Measurements from ENCODE around the gene KIF1C. TPM values are rescaled to one million over a fixed set of nuclear protein-coding genes. Genes with fewer than 3 reads are reported as not detected.
"Not testable (repeated sequence)": the region's sequence is repeated elsewhere in the genome, so short reads cannot be mapped to it uniquely, and the experiment has no call there.

Gene KIF1C
- total and polyA plus RNA-seq, 8 donors: 48.9 to 239 (median 68.5) TPM

DNA sequence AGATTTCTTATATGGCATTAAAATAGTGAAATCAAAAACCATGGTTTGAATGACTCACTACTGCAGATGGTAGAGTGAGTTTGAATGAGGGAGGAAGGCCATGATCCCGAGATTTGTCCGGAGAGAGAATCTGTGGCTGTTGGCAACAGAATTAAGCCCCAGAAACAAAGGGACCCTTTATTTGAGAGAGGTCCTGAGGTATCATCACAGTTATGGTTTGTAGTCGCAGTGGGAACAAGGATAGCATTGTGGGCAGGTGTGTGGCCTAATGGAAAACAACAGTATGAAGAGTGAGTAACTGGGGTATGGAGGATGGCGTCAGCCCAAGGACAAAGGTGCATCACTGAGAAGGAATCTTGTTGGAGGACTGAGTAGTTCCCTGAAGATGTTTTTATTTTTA is 72.0 kb downstream of the KIF1C start:
- ATAC-seq (no peak), DNase-seq (no peak)
- TF ChIP-seq, protein P1, sequence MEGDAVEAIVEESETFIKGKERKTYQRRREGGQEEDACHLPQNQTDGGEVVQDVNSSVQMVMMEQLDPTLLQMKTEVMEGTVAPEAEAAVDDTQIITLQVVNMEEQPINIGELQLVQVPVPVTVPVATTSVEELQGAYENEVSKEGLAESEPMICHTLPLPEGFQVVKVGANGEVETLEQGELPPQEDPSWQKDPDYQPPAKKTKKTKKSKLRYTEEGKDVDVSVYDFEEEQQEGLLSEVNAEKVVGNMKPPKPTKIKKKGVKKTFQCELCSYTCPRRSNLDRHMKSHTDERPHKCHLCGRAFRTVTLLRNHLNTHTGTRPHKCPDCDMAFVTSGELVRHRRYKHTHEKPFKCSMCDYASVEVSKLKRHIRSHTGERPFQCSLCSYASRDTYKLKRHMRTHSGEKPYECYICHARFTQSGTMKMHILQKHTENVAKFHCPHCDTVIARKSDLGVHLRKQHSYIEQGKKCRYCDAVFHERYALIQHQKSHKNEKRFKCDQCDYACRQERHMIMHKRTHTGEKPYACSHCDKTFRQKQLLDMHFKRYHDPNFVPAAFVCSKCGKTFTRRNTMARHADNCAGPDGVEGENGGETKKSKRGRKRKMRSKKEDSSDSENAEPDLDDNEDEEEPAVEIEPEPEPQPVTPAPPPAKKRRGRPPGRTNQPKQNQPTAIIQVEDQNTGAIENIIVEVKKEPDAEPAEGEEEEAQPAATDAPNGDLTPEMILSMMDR (IDR thresholded peaks at IDR 0.05): no peak
- H3K27ac ChIP-seq: no peak overlapping the region
- no peaks in the 10 kb centered on the region for H3K27me3 ChIP-seq
- no peaks in the 10 kb centered on the region for H3K9me3 ChIP-seq
- no peaks in the 10 kb centered on the region for H3K4me1 ChIP-seq
- no peak overlapping the region for H3K4me3 ChIP-seq
- H3K36me3 ChIP-seq: no peaks in the 10 kb centered on the region
- intact Hi-C loops (cut with DNase I): loop anchor here in 1 of 2 donors (10.0 kb wide), 1 partner anchor 85 kb away; the partner anchor contains the start of gene CAMTA2

DNA sequence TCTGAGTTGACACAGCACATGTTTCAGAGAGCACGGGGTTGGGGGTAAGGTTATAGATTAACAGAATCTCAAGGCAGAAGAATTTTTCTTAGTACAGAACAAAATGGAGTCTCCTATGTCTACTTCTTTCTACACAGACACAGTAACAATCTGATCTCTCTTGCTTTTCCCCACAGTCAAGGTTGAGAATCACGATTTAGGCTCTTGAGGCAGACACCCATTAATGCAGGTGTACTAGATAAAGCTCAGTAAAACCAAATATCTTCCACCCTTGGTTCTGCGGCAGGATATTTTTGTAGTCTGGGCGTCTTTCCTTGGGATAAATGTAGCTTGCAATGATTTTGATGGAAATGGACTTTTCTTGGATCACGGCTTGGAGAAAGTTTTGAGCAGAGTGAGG is 77.7 kb downstream of the KIF1C start:
- DNase-seq; H3K27me3 ChIP-seq; ATAC-seq; intact Hi-C loops (cut with DNase I); H3K4me3 ChIP-seq; H3K9me3 ChIP-seq; H3K27ac ChIP-seq; H3K36me3 ChIP-seq: not testable (repeated sequence)
- H3K4me1 ChIP-seq: peaks cover 9 to 17% of the 10 kb centered on the region in 2 donors

DNA sequence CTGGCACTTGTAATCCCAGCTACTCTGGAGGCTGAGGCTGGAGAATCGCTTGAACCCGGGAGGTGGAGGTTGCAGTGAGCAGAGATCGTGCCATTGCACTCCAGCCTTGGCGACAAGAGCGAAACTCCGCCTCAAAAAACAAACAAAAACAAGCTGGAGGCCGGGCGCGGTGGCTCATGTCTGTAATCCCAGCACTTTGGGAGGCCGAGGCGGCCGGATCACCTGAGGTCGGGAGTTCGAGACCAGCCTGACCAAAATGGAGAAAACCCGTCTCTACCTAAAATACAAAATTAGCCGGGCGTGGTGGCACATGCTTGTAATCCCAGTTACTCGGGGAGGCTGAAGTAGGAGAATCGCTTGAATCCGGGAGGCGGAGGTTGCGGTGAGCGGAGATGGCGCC is 79.5 kb downstream of the KIF1C start:
- Histone ChIP-seq H3K27ac (peak overlapping the region in 1 of 2 donors; percentile 83), H3K4me3 (peak overlapping the region in 1 of 2 donors; percentile 72), H3K4me1 (peaks cover 9 to 17% of the 10 kb centered on the region in 2 donors)
- intact Hi-C loops (cut with DNase I); ATAC-seq; H3K9me3 ChIP-seq; H3K36me3 ChIP-seq; DNase-seq; H3K27me3 ChIP-seq: not testable (repeated sequence)

DNA sequence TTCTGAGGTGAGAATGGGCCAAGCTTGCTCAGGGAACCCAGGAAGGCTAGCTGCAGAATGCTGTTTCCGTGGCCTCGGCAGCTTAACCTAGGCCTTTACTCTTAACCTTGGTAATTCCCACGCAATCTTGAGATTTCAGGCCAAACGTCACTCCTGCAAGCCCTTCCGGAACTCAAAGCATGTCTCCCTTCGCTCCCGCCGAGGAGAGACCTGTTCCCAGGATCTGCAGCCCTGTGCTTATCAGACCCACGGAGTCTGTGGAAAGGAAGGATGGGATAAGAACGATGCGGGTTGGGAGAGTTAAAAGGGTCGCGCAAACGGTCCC is 80.0 kb downstream of the KIF1C start:
- intact Hi-C loops (cut with DNase I): no loop called here
- Histone ChIP-seq H3K27me3 (no peaks in the 10 kb centered on the region), H3K9me3 (peaks cover 0 to 5% of the 10 kb centered on the region in 2 donors), H3K4me3 (peak overlapping the region; percentile 54 to 72), H3K27ac (peak overlapping the region; percentile 70 to 83), H3K36me3 (no peaks in the 10 kb centered on the region), H3K4me1 (peaks cover 9 to 17% of the 10 kb centered on the region in 2 donors)
- ATAC-seq: peak; percentile 23
- no peak for DNase-seq
- TF ChIP-seq, protein P1 (IDR thresholded peaks at IDR 0.05): no peak

Small RNAs within 50 kb of the gene (microRNA-seq; reads per million reads assigned to microRNA genes)
- gene MIR6864 (0 to 0.50 reads per million in 2 donors), gene MIR6865 (0 to 0.27 reads per million in 2 donors)

Other genes with a start within 250 kb of the KIF1C start
- gene TM4SF5, start 226.1 kb upstream of the KIF1C start, total RNA-seq: not detected
- not detected for gene TM4SF5, start 226.1 kb upstream of the KIF1C start, polyA plus RNA-seq (ENCODE audit: insufficient read length in 6 of 6)
- 1 to 10 TPM; 2.1 to 6.0 TPM for gene VMO1, start 211.6 kb upstream of the KIF1C start, total RNA-seq
- 1 to 10 TPM in 1 of 6 donors, under 1 TPM in 5; 0.22 to 1.0 (median 0.34) TPM for gene VMO1, start 211.6 kb upstream of the KIF1C start, polyA plus RNA-seq (ENCODE audit: insufficient read length in 6 of 6)
- gene GLTPD2, start 209.0 kb upstream of the KIF1C start, total RNA-seq: not detected
- 1 to 10 TPM in 3 of 6 donors, under 1 TPM in 3; 0.59 to 1.5 (median 0.99) TPM for gene GLTPD2, start 209.0 kb upstream of the KIF1C start, polyA plus RNA-seq (ENCODE audit: insufficient read length in 6 of 6)
- 100 to 1,000 TPM; 102 to 129 TPM for gene PSMB6, start 201.8 kb upstream of the KIF1C start, total RNA-seq
- 100 to 1,000 TPM in 3 of 6 donors, 10 to 100 TPM in 3; 91.9 to 113 (median 99.6) TPM for gene PSMB6, start 201.8 kb upstream of the KIF1C start, polyA plus RNA-seq (ENCODE audit: insufficient read length in 6 of 6)
- 10 to 100 TPM; 30.0 to 34.7 TPM for gene PLD2, start 190.8 kb upstream of the KIF1C start, total RNA-seq
- 10 to 100 TPM; 57.5 to 70.0 (median 61.8) TPM for gene PLD2, start 190.8 kb upstream of the KIF1C start, polyA plus RNA-seq (ENCODE audit: insufficient read length in 6 of 6)
- 10 to 100 TPM; 84.1 to 85.4 TPM for gene MINK1, start 164.6 kb upstream of the KIF1C start, total RNA-seq
- 10 to 100 TPM; 53.5 to 77.7 (median 64.0) TPM for gene MINK1, start 164.6 kb upstream of the KIF1C start, polyA plus RNA-seq (ENCODE audit: insufficient read length in 6 of 6)
- 1 to 10 TPM; 2.0 to 5.3 TPM for gene C17orf107, start 98.4 kb upstream of the KIF1C start, total RNA-seq
- gene C17orf107, start 98.4 kb upstream of the KIF1C start, polyA plus RNA-seq (ENCODE audit: insufficient read length in 6 of 6): 1 to 10 TPM in 2 of 6 donors, under 1 TPM in 4; 0.63 to 1.5 (median 0.82) TPM
- 1 to 10 TPM; 2.9 to 4.9 TPM for gene CHRNE, start 94.9 kb upstream of the KIF1C start, total RNA-seq
- gene CHRNE, start 94.9 kb upstream of the KIF1C start, polyA plus RNA-seq (ENCODE audit: insufficient read length in 6 of 6): 1 to 10 TPM in 1 of 6 donors, under 1 TPM in 5; 0.56 to 1.5 (median 0.83) TPM
- under 1 TPM; 0.31 to 0.96 TPM for gene GP1BA, start 65.7 kb upstream of the KIF1C start, total RNA-seq
- 1 to 10 TPM; 2.8 to 3.7 (median 3.5) TPM for gene GP1BA, start 65.7 kb upstream of the KIF1C start, polyA plus RNA-seq (ENCODE audit: insufficient read length in 6 of 6)
- 10 to 100 TPM; 58.6 to 70.5 TPM for gene SLC25A11, start 57.9 kb upstream of the KIF1C start, total RNA-seq
- gene SLC25A11, start 57.9 kb upstream of the KIF1C start, polyA plus RNA-seq (ENCODE audit: insufficient read length in 6 of 6): 10 to 100 TPM; 38.4 to 56.2 (median 46.9) TPM
- 100 to 1,000 TPM; 102 to 108 TPM for gene RNF167, start 57.7 kb upstream of the KIF1C start, total RNA-seq
- 100 to 1,000 TPM; 101 to 126 (median 119) TPM for gene RNF167, start 57.7 kb upstream of the KIF1C start, polyA plus RNA-seq (ENCODE audit: insufficient read length in 6 of 6)
- 100 to 1,000 TPM; 619 to 987 TPM for gene PFN1, start 49.4 kb upstream of the KIF1C start, total RNA-seq
- 100 to 1,000 TPM; 337 to 506 (median 415) TPM for gene PFN1, start 49.4 kb upstream of the KIF1C start, polyA plus RNA-seq (ENCODE audit: insufficient read length in 6 of 6)
- gene ENO3, start 46.8 kb upstream of the KIF1C start, total RNA-seq: 10 to 100 TPM; 15.0 to 15.9 TPM
- 10 to 100 TPM; 10.7 to 22.4 (median 15.6) TPM for gene ENO3, start 46.8 kb upstream of the KIF1C start, polyA plus RNA-seq (ENCODE audit: insufficient read length in 6 of 6)
- 10 to 100 TPM; 47.2 to 59.3 TPM for gene SPAG7, start 30.1 kb upstream of the KIF1C start, total RNA-seq
- 10 to 100 TPM; 73.4 to 78.6 (median 75.2) TPM for gene SPAG7, start 30.1 kb upstream of the KIF1C start, polyA plus RNA-seq (ENCODE audit: insufficient read length in 6 of 6)
- 10 to 100 TPM; 51.3 to 64.9 TPM for gene CAMTA2, start 10.3 kb upstream of the KIF1C start, total RNA-seq
- gene CAMTA2, start 10.3 kb upstream of the KIF1C start, polyA plus RNA-seq (ENCODE audit: insufficient read length in 6 of 6): 10 to 100 TPM; 28.6 to 40.8 (median 33.3) TPM
- 1 to 10 TPM; 1.0 to 2.4 TPM for gene INCA1, start 428 bp upstream of the KIF1C start, total RNA-seq
- gene INCA1, start 428 bp upstream of the KIF1C start, polyA plus RNA-seq (ENCODE audit: insufficient read length in 6 of 6): 10 to 100 TPM in 2 of 6 donors, 1 to 10 TPM in 4; 8.1 to 11.5 (median 9.1) TPM
- gene SLC52A1, start 37.5 kb downstream of the KIF1C start, total RNA-seq: under 1 TPM; 0.58 to 0.73 TPM
- under 1 TPM; 0.13 to 0.34 (median 0.25) TPM for gene SLC52A1, start 37.5 kb downstream of the KIF1C start, polyA plus RNA-seq (ENCODE audit: insufficient read length in 6 of 6)
- 1 to 10 TPM; 4.9 to 5.7 TPM for gene ZFP3, start 80.5 kb downstream of the KIF1C start, total RNA-seq
- 10 to 100 TPM in 1 of 6 donors, 1 to 10 TPM in 5; 8.7 to 10.3 (median 9.5) TPM for gene ZFP3, start 80.5 kb downstream of the KIF1C start, polyA plus RNA-seq (ENCODE audit: insufficient read length in 6 of 6)
- gene ZNF232, start 113.9 kb downstream of the KIF1C start, total RNA-seq: 10 to 100 TPM in 1 of 2 donors, 1 to 10 TPM in 1; 7.7 to 12.5 TPM
- 10 to 100 TPM; 16.9 to 50.6 (median 42.3) TPM for gene ZNF232, start 113.9 kb downstream of the KIF1C start, polyA plus RNA-seq (ENCODE audit: insufficient read length in 6 of 6)
- gene USP6, start 118.1 kb downstream of the KIF1C start, total RNA-seq: under 1 TPM; 0.15 to 0.21 TPM
- 10 to 100 TPM in 3 of 6 donors, 1 to 10 TPM in 3; 2.0 to 16.5 (median 11.4) TPM for gene USP6, start 118.1 kb downstream of the KIF1C start, polyA plus RNA-seq (ENCODE audit: insufficient read length in 6 of 6)
- 1 to 10 TPM; 6.5 to 7.1 TPM for gene ZNF594, start 193.9 kb downstream of the KIF1C start, total RNA-seq
- gene ZNF594, start 193.9 kb downstream of the KIF1C start, polyA plus RNA-seq (ENCODE audit: insufficient read length in 6 of 6): 10 to 100 TPM; 18.7 to 22.5 (median 19.3) TPM
- gene SCIMP, start 236.9 kb downstream of the KIF1C start, total RNA-seq: 10 to 100 TPM in 1 of 2 donors, 1 to 10 TPM in 1; 8.8 to 20.0 TPM
- gene SCIMP, start 236.9 kb downstream of the KIF1C start, polyA plus RNA-seq (ENCODE audit: insufficient read length in 6 of 6): 1 to 10 TPM; 1.7 to 3.5 (median 2.2) TPM